Measurements from ENCODE around the gene IPPK.

- no peak for TF ChIP-seq GATA3 (IDR thresholded peaks at IDR 0.05; ENCODE audit: low read depth, low read length)
- TF ChIP-seq GATA2 (IDR thresholded peaks at IDR 0.05; ENCODE audit: low read depth, low read length) = no peak
These were observed 14.6 kb downstream of the IPPK start for GRCh38 chr9:92655366-92655765.
